SK-N-SH treated with all-trans-retinoic acid at 6 μM for 48 hours (cell line): Measurements from ENCODE around the gene PTRH1.
A peak's percentile ranks its signal among the peaks of the same experiment; 100 is the strongest.

Source experiments
- ATAC-seq: fragments of 200-7000 bp; cut with Tn5 transposase; 3 replicates; pipeline ENCODE4 v1.9.1; 2020; ENCODE audit warnings: mild to moderate bottlenecking, moderate library complexity
- ARNTL ChIP-seq: fragments of 450-650 bp; formaldehyde crosslinking; IDR thresholded peaks from 2 replicates; pipeline ENCODE4 v1.5.0; 2020; ENCODE audit warnings: low read depth, mild to moderate bottlenecking, moderate library complexity, borderline replicate concordance
- BACH2 ChIP-seq: fragments of 250-450 bp; sonication (Bioruptor Pico); IDR thresholded peaks from 2 replicates; pipeline ENCODE4 v1.9.0; 2021; ENCODE audit warnings: mild to moderate bottlenecking, borderline replicate concordance
- CREB5 ChIP-seq: fragments of 250-450 bp; sonication (Bioruptor Pico); IDR thresholded peaks from 2 replicates; pipeline ENCODE4 v1.5.1; 2020; ENCODE audit warnings: low read depth, mild to moderate bottlenecking, moderate library complexity
- CSDC2 ChIP-seq: fragments of 250-450 bp; sonication (Bioruptor Pico); IDR thresholded peaks from 2 replicates; pipeline ENCODE4 v1.5.0; 2020; ENCODE audit warnings: mild to moderate bottlenecking, moderate library complexity
- CSRNP3 ChIP-seq: fragments of 250-450 bp; sonication (Bioruptor Pico); IDR thresholded peaks from 2 replicates; pipeline ENCODE4 v1.5.1; 2021; ENCODE audit warnings: mild to moderate bottlenecking, moderate library complexity
- ESRRG ChIP-seq: fragments of 250-450 bp; sonication (Bioruptor Pico); IDR thresholded peaks from 2 replicates; pipeline ENCODE4 v1.6.1; 2021; ENCODE audit warnings: mild to moderate bottlenecking
- GLIS3 ChIP-seq: fragments of 250-450 bp; sonication (Bioruptor Pico); IDR thresholded peaks from 2 replicates; pipeline ENCODE4 v1.5.0; 2020; ENCODE audit warnings: mild to moderate bottlenecking, moderate library complexity
- OSR1 ChIP-seq: fragments of 250-450 bp; sonication (Bioruptor Pico); IDR thresholded peaks from 2 replicates; pipeline ENCODE4 v1.8.0; 2022; ENCODE audit warnings: moderate library complexity, mild to moderate bottlenecking, inconsistent platforms
- POU6F1 ChIP-seq: fragments of 250-450 bp; sonication (Bioruptor Pico); IDR thresholded peaks from 2 replicates; pipeline ENCODE4 v1.8.0; 2021; ENCODE audit warnings: low read depth, mild to moderate bottlenecking, moderate library complexity, borderline replicate concordance
- PPARA ChIP-seq: fragments of 250-450 bp; sonication (Bioruptor Pico); IDR thresholded peaks from 2 replicates; pipeline ENCODE4 v1.5.0; 2020; ENCODE audit warnings: mild to moderate bottlenecking, borderline replicate concordance
- RARB ChIP-seq: fragments of 250-450 bp; sonication (Bioruptor Pico); IDR thresholded peaks from 2 replicates; pipeline ENCODE4 v1.8.0; 2021; ENCODE audit warnings: mild to moderate bottlenecking, moderate library complexity
- SNAI2 ChIP-seq: fragments of 250-450 bp; sonication (Bioruptor Pico); IDR thresholded peaks from 2 replicates; pipeline ENCODE4 v1.5.0; 2020; ENCODE audit warnings: mild to moderate bottlenecking, moderate library complexity
- TCF4 ChIP-seq: fragments of 250-450 bp; sonication (Bioruptor Pico); IDR thresholded peaks from 2 replicates; pipeline ENCODE4 v1.8.0; 2021; ENCODE audit warnings: mild to moderate bottlenecking, moderate library complexity, borderline replicate concordance
- TOX ChIP-seq: fragments of 250-450 bp; sonication (Bioruptor Pico); IDR thresholded peaks from 2 replicates; pipeline ENCODE4 v1.8.0; 2021; ENCODE audit warnings: mild to moderate bottlenecking, moderate library complexity, borderline replicate concordance
- TSHZ2 ChIP-seq: fragments of 250-450 bp; sonication (Bioruptor Pico); IDR thresholded peaks from 2 replicates; pipeline ENCODE4 v1.5.0; 2020; ENCODE audit warnings: mild to moderate bottlenecking, moderate library complexity
- ZC3H10 ChIP-seq: fragments of 250-450 bp; sonication (Bioruptor Pico); IDR thresholded peaks from 2 replicates; pipeline ENCODE4 v1.5.1; 2021; ENCODE audit warnings: mild to moderate bottlenecking, moderate library complexity
- ZFP3 ChIP-seq: fragments of 250-450 bp; sonication (Bioruptor Pico); IDR thresholded peaks from 2 replicates; pipeline ENCODE4 v1.5.0; 2020; ENCODE audit warnings: mild to moderate bottlenecking, moderate library complexity
- ZFP30 ChIP-seq: fragments of 450-650 bp; formaldehyde crosslinking; IDR thresholded peaks from 2 replicates; pipeline ENCODE4 v1.5.0; 2022; ENCODE audit warnings: mild to moderate bottlenecking, moderate library complexity
- ZNF565 ChIP-seq: fragments of 450-650 bp; formaldehyde crosslinking; conservative IDR thresholded peaks from 2 replicates; pipeline ENCODE4 v1.5.0; 2020; ENCODE audit warnings: low read depth, mild to moderate bottlenecking, moderate library complexity
- ZNF70 ChIP-seq: fragments of 450-650 bp; formaldehyde crosslinking; IDR thresholded peaks from 2 replicates; pipeline ENCODE4 v1.5.0; 2020; ENCODE audit warnings: mild to moderate bottlenecking, moderate library complexity
- ZNF8 ChIP-seq: fragments of 450-650 bp; formaldehyde crosslinking; IDR thresholded peaks from 2 replicates; pipeline ENCODE4 v1.5.0; 2020; ENCODE audit warnings: mild to moderate bottlenecking, moderate library complexity

The PTRH1 gene

GRCh38 chr9:127751269-127752054 is 36.0 kb upstream of the PTRH1 start:
- TF ChIP-seq PPARA (CRISPR knock-in tag), result no peak
- no peak for TF ChIP-seq ZFP30
- TF ChIP-seq ZNF8 (CRISPR knock-in tag), result no peak
- TF ChIP-seq TOX (CRISPR knock-in tag), result no peak
- no peak for TF ChIP-seq TCF4 (CRISPR knock-in tag)
- ATAC-seq, result 0 out of 3 replicates have a peak, but pooled peaks have one; percentile 12

GRCh38 chr9:127749090-127749787 is 33.8 kb upstream of the PTRH1 start:
- no peak for TF ChIP-seq CSDC2
- TF ChIP-seq PPARA (CRISPR knock-in tag), result no peak
- TF ChIP-seq ESRRG, result no peak
- no peak for TF ChIP-seq TCF4 (CRISPR knock-in tag)
- TF ChIP-seq ZNF8 (CRISPR knock-in tag), result no peak
- no peak for TF ChIP-seq GLIS3
- TF ChIP-seq ZC3H10, result no peak
- TF ChIP-seq ARNTL (CRISPR knock-in tag), result no peak
- no peak for TF ChIP-seq SNAI2 (CRISPR knock-in tag)
- TF ChIP-seq TOX (CRISPR knock-in tag), result no peak
- no peak for TF ChIP-seq TSHZ2 (CRISPR knock-in tag)
- no peak for TF ChIP-seq CSRNP3 (CRISPR knock-in tag)
- no peak for TF ChIP-seq POU6F1 (CRISPR knock-in tag)
- TF ChIP-seq ZFP3, result no peak
- no peak for TF ChIP-seq CREB5 (CRISPR knock-in tag)
- TF ChIP-seq ZNF70 (CRISPR knock-in tag), result no peak
- TF ChIP-seq, all 23 proteins: peak for 0
- no peak for ATAC-seq

GRCh38 chr9:127746959-127747569 is 31.6 kb upstream of the PTRH1 start:
- TF ChIP-seq CSRNP3 (CRISPR knock-in tag) (no peak), RARB (CRISPR knock-in tag) (no peak), TSHZ2 (CRISPR knock-in tag) (no peak), ZNF70 (CRISPR knock-in tag) (no peak), TOX (CRISPR knock-in tag) (no peak), PPARA (CRISPR knock-in tag) (no peak), ARNTL (CRISPR knock-in tag) (no peak), SNAI2 (CRISPR knock-in tag) (no peak), ZNF565 (CRISPR knock-in tag) (no peak), ZFP3 (no peak), BACH2 (no peak), ESRRG (no peak), CSDC2 (no peak), CREB5 (CRISPR knock-in tag) (no peak), ZC3H10 (no peak), ZNF8 (CRISPR knock-in tag) (no peak), OSR1 (no peak)
- ATAC-seq, result no peak
